H1 (cell line): ENCODE data around the gene CRAT. TPM values are rescaled to one million over a fixed set of nuclear protein-coding genes. Genes with fewer than 3 reads are reported as not detected.

Source experiments
- CTCF ChIA-PET: fragments of 300-600 bp; sonication (Branson Sonifier 250); formaldehyde crosslinking; loops from one replicate; lab custom pipeline; 2021; ENCODE audit not compliant: partially characterized antibody; lab: Charles Lee
- POLR2A ChIA-PET: fragments of 300-600 bp; sonication (Branson Sonifier 250); formaldehyde crosslinking; loops from one replicate; lab custom pipeline; 2021; ENCODE audit warnings: inconsistent platforms; ENCODE audit not compliant: partially characterized antibody; lab: Charles Lee
- DNase-seq, 2 experiments: peaks; one replicate each; pipeline versions ENCODE4 v3.0.0 to v3.0.0-alpha.2; 2010 to 2022; ENCODE audit warnings: low spot score in 2 of 2, low read depth in 1 of 2, mixed read lengths in 1 of 2
- FAIRE-seq: peaks from 2 replicates; lab custom pipeline; 2011; peaks lifted over from hg19 to GRCh38; lab: Jason Lieb, UNC
- H2AFZ ChIP-seq: 2 replicates; pipeline ENCODE4 v1.8.1; 2012; ENCODE audit warnings: low read length, inconsistent platforms
- H2AK5ac ChIP-seq: 2 replicates; pipeline ENCODE4 v1.6.1; 2013; ENCODE audit warnings: low read depth, low read length
- H2BK120ac ChIP-seq: replicated peaks from 2 replicates; pipeline ENCODE3; 2013; ENCODE audit warnings: low read depth, low read length, inconsistent platforms
- H2BK12ac ChIP-seq: 2 replicates; pipeline ENCODE4 v1.6.1; 2013; ENCODE audit warnings: low read depth, low read length
- H2BK15ac ChIP-seq: 2 replicates; pipeline ENCODE4 v1.6.1; 2013; ENCODE audit warnings: low read length
- H2BK20ac ChIP-seq: 2 replicates; pipeline ENCODE4 v1.6.1; 2013; ENCODE audit warnings: low read length
- H2BK5ac ChIP-seq: 2 replicates; pipeline ENCODE4 v1.6.1; 2013; ENCODE audit warnings: low read depth, low read length
- H3K14ac ChIP-seq: 2 replicates; pipeline ENCODE4 v1.6.1; 2013; ENCODE audit warnings: inconsistent platforms; ENCODE audit not compliant: insufficient read length
- H3K18ac ChIP-seq: 2 replicates; pipeline ENCODE4 v1.6.1; 2013; ENCODE audit warnings: low read length; ENCODE audit errors: extremely low read depth
- H3K23ac ChIP-seq: 2 replicates; pipeline ENCODE4 v1.6.1; 2013; ENCODE audit warnings: inconsistent platforms; ENCODE audit not compliant: insufficient read length
- H3K23me2 ChIP-seq: 2 replicates; pipeline ENCODE4 v1.6.1; 2013; ENCODE audit warnings: low read depth, low read length
- H3K27ac ChIP-seq: 2 replicates; pipeline ENCODE4 v1.6.1; 2011; ENCODE audit warnings: low read depth, low read length, inconsistent platforms
- H3K27me3 ChIP-seq, 4 experiments: replicated peaks in 1 of 4; 1 replicate in 1 of 4; 2 replicates in 3 of 4; pipeline versions ENCODE4 v1.6.1 to v1.8.1; 2011 to 2013; ENCODE audit warnings: low read length in 3 of 4, mild to moderate bottlenecking in 3 of 4, inconsistent platforms in 2 of 4, mixed read lengths in 2 of 4, moderate library complexity in 1 of 4; ENCODE audit not compliant: control insufficient read depth in 3 of 4, insufficient read depth in 3 of 4; ENCODE audit errors: extremely low read depth in 1 of 4
- H3K36me3 ChIP-seq, 4 experiments: 2 replicates each; pipeline versions ENCODE4 v1.6.1 to v1.8.1; 2011 to 2013; ENCODE audit warnings: mild to moderate bottlenecking in 4 of 4, low read length in 3 of 4, moderate library complexity in 2 of 4, control low read depth in 1 of 4, inconsistent platforms in 1 of 4; ENCODE audit not compliant: insufficient read depth in 4 of 4, control insufficient read depth in 2 of 4
- H3K4ac ChIP-seq: replicated peaks from 2 replicates; pipeline ENCODE3; 2013; ENCODE audit warnings: low read length, low read depth, mixed read lengths, inconsistent platforms; ENCODE audit not compliant: insufficient read length
- H3K4me1 ChIP-seq, 4 experiments: replicated peaks in 1 of 4; 1 replicate in 1 of 4; 2 replicates in 3 of 4; pipeline versions ENCODE4 v1.6.1 to v1.8.1; 2011 to 2013; ENCODE audit warnings: low read length in 3 of 4, inconsistent platforms in 2 of 4, mixed read lengths in 1 of 4; ENCODE audit not compliant: insufficient read depth in 4 of 4, control insufficient read depth in 3 of 4
- H3K4me2 ChIP-seq, 2 experiments: 2 replicates each; pipeline versions ENCODE4 v1.6.1 to v1.8.1; 2011 to 2013; ENCODE audit warnings: low read depth in 2 of 2, low read length in 2 of 2, control low read depth in 1 of 2, inconsistent platforms in 1 of 2, mild to moderate bottlenecking in 1 of 2; ENCODE audit not compliant: insufficient read depth in 1 of 2
- H3K4me3 ChIP-seq, 4 experiments: fragments of 200-600, 300-600 bp in 1 of 4; sonication (generic), shearing (Covaris generic), sonication (Bioruptor Twin) in 1 of 4; 2 replicates each; pipeline versions ENCODE4 v1.5.1 to v1.8.1; 2011 to 2016; ENCODE audit warnings: low read length in 4 of 4, low read depth in 3 of 4, control low read depth in 2 of 4, inconsistent platforms in 2 of 4, mild to moderate bottlenecking in 2 of 4, mixed read lengths in 1 of 4, moderate library complexity in 1 of 4; ENCODE audit not compliant: insufficient read depth in 2 of 4; ENCODE audit errors: extremely low read depth in 1 of 4
- H3K56ac ChIP-seq: replicated peaks from 2 replicates; pipeline ENCODE3; 2013; ENCODE audit warnings: low read depth, mild to moderate bottlenecking, mixed read lengths, low read length, inconsistent platforms; ENCODE audit not compliant: insufficient read length
- H3K79me1 ChIP-seq: 2 replicates; pipeline ENCODE4 v1.6.1; 2013; ENCODE audit warnings: low read depth, low read length, control low read depth
- H3K79me2 ChIP-seq, 2 experiments: 2 replicates each; pipeline versions ENCODE4 v1.6.1 to v1.8.1; 2012 to 2013; ENCODE audit warnings: low read length in 2 of 2, mild to moderate bottlenecking in 2 of 2, inconsistent platforms in 1 of 2; ENCODE audit not compliant: insufficient read depth in 2 of 2, control insufficient read depth in 1 of 2
- H3K9ac ChIP-seq, 4 experiments: replicated peaks in 1 of 4; 1 replicate in 1 of 4; 2 replicates in 3 of 4; pipeline versions ENCODE4 v1.6.1 to v1.8.1; 2011 to 2013; ENCODE audit warnings: low read depth in 3 of 4, low read length in 3 of 4, control low read depth in 2 of 4, mild to moderate bottlenecking in 2 of 4, moderate library complexity in 2 of 4, inconsistent platforms in 1 of 4; ENCODE audit errors: extremely low read depth in 1 of 4
- H3K9me3 ChIP-seq, 2 experiments: 2 replicates each; pipeline versions ENCODE4 v1.6.1 to v1.8.1; 2012 to 2013; ENCODE audit warnings: mild to moderate bottlenecking in 2 of 2, moderate library complexity in 2 of 2, control low read depth in 1 of 2, inconsistent platforms in 1 of 2, low read depth in 1 of 2, low read length in 1 of 2, mixed read lengths in 1 of 2; ENCODE audit not compliant: insufficient read depth in 2 of 2
- H4K20me1 ChIP-seq, 2 experiments: replicated peaks in 1 of 2; 2 replicates each; pipeline versions ENCODE3 to v1.8.1; 2011 to 2013; ENCODE audit warnings: inconsistent platforms in 2 of 2, low read length in 2 of 2, mild to moderate bottlenecking in 1 of 2; ENCODE audit not compliant: insufficient read depth in 2 of 2, control insufficient read depth in 1 of 2
- H4K5ac ChIP-seq: 2 replicates; pipeline ENCODE4 v1.6.1; 2013; ENCODE audit warnings: low read length, low read depth, mixed read lengths, inconsistent platforms; ENCODE audit not compliant: insufficient read length
- H4K8ac ChIP-seq: 2 replicates; pipeline ENCODE4 v1.8.0; 2013; ENCODE audit warnings: mild to moderate bottlenecking, moderate library complexity, low read length, inconsistent platforms; ENCODE audit not compliant: insufficient read depth; ENCODE audit errors: extremely low read depth
- H4K91ac ChIP-seq: replicated peaks from 2 replicates; pipeline ENCODE3; 2013; ENCODE audit warnings: low read length, mixed read lengths, inconsistent platforms; ENCODE audit not compliant: insufficient read length
- BACH1 ChIP-seq: IDR thresholded peaks from 2 replicates; pipeline ENCODE4 v1.6.1; 2012; ENCODE audit warnings: low read length, improper control_type of control experiment
- BRCA1 ChIP-seq: IDR thresholded peaks from 2 replicates; pipeline ENCODE4 v1.6.1; 2012; ENCODE audit warnings: low read depth, low read length, improper control_type of control experiment
- EP300 ChIP-seq, 2 experiments: IDR thresholded peaks; 1 replicate in 1 of 2; 2 replicates in 1 of 2; pipeline ENCODE4 v1.6.1; 2011 to 2012; ENCODE audit warnings: low read depth in 2 of 2, low read length in 2 of 2, mild to moderate bottlenecking in 2 of 2, borderline replicate concordance in 1 of 2, inconsistent platforms in 1 of 2, moderate library complexity in 1 of 2
- GTF2F1 ChIP-seq: IDR thresholded peaks from 2 replicates; pipeline ENCODE4 v1.6.1; 2012; ENCODE audit warnings: low read depth, low read length, improper control_type of control experiment, borderline replicate concordance
- SIX5 ChIP-seq: IDR thresholded peaks from 2 replicates; pipeline ENCODE4 v1.6.1; 2011; ENCODE audit warnings: mild to moderate bottlenecking, low read depth, low read length
- SP4 ChIP-seq: IDR thresholded peaks from 2 replicates; pipeline ENCODE4 v1.6.1; 2012; ENCODE audit warnings: low read length, inconsistent platforms
- SRF ChIP-seq: IDR thresholded peaks from 2 replicates; pipeline ENCODE4 v1.6.1; 2011; ENCODE audit warnings: mild to moderate bottlenecking, low read depth, low read length, moderate library complexity
- SUZ12 ChIP-seq: fragments of 200-600 bp; sonication (generic); IDR thresholded peaks from 2 replicates; pipeline ENCODE4 v1.6.1; 2012; ENCODE audit warnings: mild to moderate bottlenecking, inconsistent platforms, low read length, moderate library complexity, mixed read lengths
- TCF12 ChIP-seq: IDR thresholded peaks from 2 replicates; pipeline ENCODE4 v1.6.1; 2011; ENCODE audit warnings: low read depth, mild to moderate bottlenecking, low read length
- WGBS, 2 experiments: shearing (Covaris generic) in 1 of 2; methylation state at CpG; one replicate each; pipeline versions ENCODE4 v1.1.6 to v1.1.7; 2013 to 2015; ENCODE audit warnings: low lambda C conversion rate in 2 of 2, mixed read lengths in 2 of 2, inconsistent platforms in 1 of 2, low coverage in 1 of 2, missing lambda C conversion rate in 1 of 2; ENCODE audit not compliant: insufficient replicate concordance in 2 of 2, insufficient coverage in 1 of 2, insufficient read length in 1 of 2; ENCODE audit errors: extremely low coverage in 1 of 2, missing lambda C conversion rate in 1 of 2; 5-methylcytosine and 5-hydroxymethylcytosine counted together
- polyA plus RNA-seq, 7 experiments: library from polyadenylated mRNA; depleted of rRNA in 3 of 7; stranded (reverse) in 5 of 7; unstranded in 2 of 7; fragments of >200 nt in 5 of 7; fragments of 200-250 nt in 2 of 7; gene quantifications; 1 replicate in 5 of 7; 2 replicates in 1 of 7; 4 replicates in 1 of 7; pipeline versions ENCODE4 v1.2.1 to v1.2.3, GENCODE V29; 2011 to 2013; ENCODE audit warnings: missing spikeins in 2 of 7, mixed read lengths in 2 of 7
- total RNA-seq: library from RNA; stranded (reverse); fragmentation: NEBNext Ultra II Directional; extraction: Animal tissue kit (Norgen Biotek cat#: 25700); gene quantifications from 2 replicates; pipeline ENCODE4 v1.2.1, GENCODE V29; 2021

The CRAT gene
- total and polyA plus RNA-seq, 2 of the 8 experiments (the other 6 are each of a cell fraction or from before 2014, with no cell fraction given), result 8.2 to 17.3 TPM

- Histone ChIP-seq H3K27ac (no peak overlapping the region), H2BK5ac (no peak overlapping the region), H2AK5ac (no peak overlapping the region), H3K56ac (no peak overlapping the region), H4K20me1 (no peaks in the 10 kb centered on the region), H4K5ac (no peak overlapping the region), H2BK15ac (no peak overlapping the region), H3K9ac (no peak overlapping the region), H2AFZ (no peak overlapping the region), H3K4me1 (peaks cover 0 to 5% (median 1%) of the 10 kb centered on the region in 4 experiments; a peak in 2 of 7 replicates), H3K18ac (no peak overlapping the region), H3K4me2 (no peak overlapping the region), H3K14ac (no peak overlapping the region), H3K9me3 (no peaks in the 10 kb centered on the region), H3K79me1 (no peaks in the 10 kb centered on the region), H3K4ac (no peak overlapping the region), H3K36me3 (no peaks in the 10 kb centered on the region), H2BK120ac (no peak overlapping the region), H3K23me2 (no peaks in the 10 kb centered on the region), H2BK20ac (no peak overlapping the region), H4K8ac (no peak overlapping the region), H3K27me3 (peaks cover 0 to 6% (median 4%) of the 10 kb centered on the region in 4 experiments; a peak in 4 of 7 replicates), H3K79me2 (no peaks in the 10 kb centered on the region), H4K91ac (no peak overlapping the region), H2BK12ac (no peak overlapping the region), H3K23ac (no peak overlapping the region), H3K4me3 (no peak overlapping the region)
- FAIRE-seq (no peak), DNase-seq (no peak)
- WGBS, 2 experiments, result 96% methylated on average over 7 of the region's 7 CpGs; no CpG with 5 or more reads in 1 of the 2 experiments
- TF ChIP-seq TCF12, result no peak
- no peak for TF ChIP-seq BRCA1
- no peak for TF ChIP-seq SP4
- TF ChIP-seq GTF2F1, result no peak
- no peak for TF ChIP-seq BACH1
- TF ChIP-seq SRF, result no peak
- TF ChIP-seq SUZ12, result no peak
- no peak for TF ChIP-seq EP300 (IDR thresholded peaks at IDR 0.05; ENCODE audit: borderline replicate concordance in 1 of 2, low read depth in 2 of 2, low read length in 2 of 2)
- no peak for TF ChIP-seq SIX5
- CTCF ChIA-PET, result interaction anchor here (0.8 to 2.5 kb wide), 7 partner anchors 11 to 60 kb away, joined by 3 to 9 read pairs (median 3); no protein-coding TSS in a partner anchor
- POLR2A ChIA-PET, result interaction anchor here (1.3 to 2.2 kb wide), 4 partner anchors 9 to 39 kb away, joined by 3 to 7 read pairs (median 4); partner anchors contain the start of gene PTPA
These were observed 9.3 kb downstream of the CRAT start for GRCh38 chr9:129101279-129101678.
